PC-9 (cell line): Measurements from ENCODE around the gene PRPF38A.

ENCODE experiments used
- EZH2 ChIP-seq: fragments of 200-600 bp; sonication (generic); IDR thresholded peaks from 2 replicates; pipeline ENCODE4 v1.8.0; 2017; ENCODE audit warnings: antibody characterized with exemption, low read depth
- TF ChIP-seq, protein P1 (sequence below): fragments of 200-600 bp; sonication (generic); conservative IDR thresholded peaks from 2 replicates; pipeline ENCODE4 v1.6.1; 2017; ENCODE audit warnings: mixed run types, antibody characterized with exemption, mild to moderate bottlenecking, moderate library complexity

DNA sequence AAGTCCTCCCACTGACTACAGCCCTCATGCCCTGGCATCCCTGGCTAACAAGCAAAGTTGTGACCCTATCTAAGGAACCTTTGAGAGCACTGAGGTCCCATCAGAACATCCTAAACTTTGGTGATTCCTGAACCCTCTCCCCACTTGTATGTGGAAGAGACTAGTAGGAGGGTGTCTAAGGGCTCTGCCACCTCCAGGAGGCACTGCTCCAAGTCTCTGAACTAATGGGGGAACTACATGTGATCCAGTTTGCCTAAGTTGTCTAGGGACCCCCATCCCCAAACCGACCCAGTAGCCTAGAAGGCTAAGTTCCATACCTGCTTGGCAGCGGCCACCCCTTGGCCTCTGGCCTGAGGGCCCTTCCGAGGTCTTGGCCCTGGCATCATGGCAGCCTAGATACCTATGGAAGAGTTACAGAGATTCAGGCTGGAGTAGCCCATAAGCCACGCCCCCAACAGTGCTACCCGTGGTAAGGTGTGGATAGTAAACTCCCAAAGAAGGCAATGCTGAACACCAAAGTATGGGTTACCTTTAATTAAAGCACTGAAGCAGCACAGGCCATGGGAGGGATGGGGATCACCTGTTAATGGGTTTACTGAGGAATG lies 40.1 kb upstream of the PRPF38A start:
- no peak for TF ChIP-seq EZH2
- TF ChIP-seq, protein P1, sequence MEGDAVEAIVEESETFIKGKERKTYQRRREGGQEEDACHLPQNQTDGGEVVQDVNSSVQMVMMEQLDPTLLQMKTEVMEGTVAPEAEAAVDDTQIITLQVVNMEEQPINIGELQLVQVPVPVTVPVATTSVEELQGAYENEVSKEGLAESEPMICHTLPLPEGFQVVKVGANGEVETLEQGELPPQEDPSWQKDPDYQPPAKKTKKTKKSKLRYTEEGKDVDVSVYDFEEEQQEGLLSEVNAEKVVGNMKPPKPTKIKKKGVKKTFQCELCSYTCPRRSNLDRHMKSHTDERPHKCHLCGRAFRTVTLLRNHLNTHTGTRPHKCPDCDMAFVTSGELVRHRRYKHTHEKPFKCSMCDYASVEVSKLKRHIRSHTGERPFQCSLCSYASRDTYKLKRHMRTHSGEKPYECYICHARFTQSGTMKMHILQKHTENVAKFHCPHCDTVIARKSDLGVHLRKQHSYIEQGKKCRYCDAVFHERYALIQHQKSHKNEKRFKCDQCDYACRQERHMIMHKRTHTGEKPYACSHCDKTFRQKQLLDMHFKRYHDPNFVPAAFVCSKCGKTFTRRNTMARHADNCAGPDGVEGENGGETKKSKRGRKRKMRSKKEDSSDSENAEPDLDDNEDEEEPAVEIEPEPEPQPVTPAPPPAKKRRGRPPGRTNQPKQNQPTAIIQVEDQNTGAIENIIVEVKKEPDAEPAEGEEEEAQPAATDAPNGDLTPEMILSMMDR = no peak
